Epithelial cell of proximal tubule (primary cell): ENCODE data around the gene OR4A47. TPM values are rescaled to one million over a fixed set of nuclear protein-coding genes. Genes with fewer than 3 reads are reported as not detected.
"Not testable (repeated sequence)": the region's sequence is repeated elsewhere in the genome, so short reads cannot be mapped to it uniquely, and the experiment has no call there.

Experiments
- DNase-seq: peaks from one replicate; pipeline ENCODE4 v3.0.0-alpha.2; 2011; ENCODE audit warnings: low read depth
- H3K4me3 ChIP-seq: 2 replicates; pipeline ENCODE4 v1.5.1; 2011; ENCODE audit warnings: low read depth, mild to moderate bottlenecking, low read length
- CTCF ChIP-seq: conservative IDR thresholded peaks from 2 replicates; pipeline ENCODE4 v1.5.1; 2012; ENCODE audit warnings: low read depth, mild to moderate bottlenecking, low read length
- total RNA-seq: library from RNA; depleted of rRNA; stranded (reverse); fragments of >200 nt; gene quantifications from 2 replicates; pipeline ENCODE4 v1.2.3, GENCODE V29; 2015

The OR4A47 gene, protein sequence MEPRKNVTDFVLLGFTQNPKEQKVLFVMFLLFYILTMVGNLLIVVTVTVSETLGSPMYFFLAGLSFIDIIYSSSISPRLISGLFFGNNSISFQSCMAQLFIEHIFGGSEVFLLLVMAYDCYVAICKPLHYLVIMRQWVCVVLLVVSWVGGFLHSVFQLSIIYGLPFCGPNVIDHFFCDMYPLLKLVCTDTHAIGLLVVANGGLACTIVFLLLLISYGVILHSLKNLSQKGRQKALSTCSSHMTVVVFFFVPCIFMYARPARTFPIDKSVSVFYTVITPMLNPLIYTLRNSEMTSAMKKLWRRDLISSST
- total RNA-seq, result 0.14 TPM in 1 of 2 replicates, not detected in the other

- not testable (repeated sequence) for DNase-seq, H3K4me3 ChIP-seq
Measured at GRCh38 chr11:48488493-48488892, at the start of gene OR4A47. Gene OR4A47 (plus strand): TSS chr11:48488793. CDS start chr11:48488793, 0 bp downstream.

DNA sequence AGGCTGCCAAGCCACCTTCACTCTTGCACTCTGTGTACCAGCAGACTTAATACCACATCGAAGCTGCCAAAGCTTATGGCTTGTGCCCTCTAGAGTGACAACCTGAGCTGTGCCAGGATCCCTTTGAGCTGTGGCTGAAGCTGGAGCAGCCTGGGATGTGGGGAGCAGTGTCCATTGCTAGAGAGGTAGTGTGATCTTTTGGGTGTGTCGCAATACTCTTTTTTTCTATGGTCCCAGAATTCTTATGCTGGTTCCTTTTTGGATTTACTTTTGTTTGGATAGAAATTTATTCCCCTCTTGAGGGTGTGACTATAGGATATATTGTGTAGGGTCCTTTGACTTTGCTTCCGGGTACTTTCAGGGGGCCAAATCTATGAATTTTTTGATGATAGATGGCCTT, 32.7 kb upstream of the OR4A47 start:
- DNase-seq, result not testable (repeated sequence)

DNA sequence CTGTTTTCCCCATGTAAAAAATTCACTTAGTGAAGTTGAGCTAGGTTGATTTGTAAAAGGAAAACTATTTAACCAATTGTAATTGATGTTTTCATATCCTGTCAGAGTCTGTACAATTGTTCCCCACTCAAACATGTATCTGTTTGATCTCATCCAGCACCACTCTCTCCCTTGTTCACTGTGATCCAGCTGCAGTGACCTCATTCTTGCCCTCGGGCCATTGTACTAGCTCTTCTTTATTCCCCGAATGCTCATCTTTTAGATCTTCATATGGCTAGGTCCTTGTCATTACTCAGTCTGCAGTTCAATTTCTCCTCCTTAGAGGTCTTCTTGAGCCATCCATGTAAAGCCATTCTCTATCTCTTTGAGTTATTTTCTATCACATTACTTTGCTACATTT, 14.6 kb upstream of the OR4A47 start:
- H3K4me3 ChIP-seq, result not testable (repeated sequence)

More for the DNA sequence above, 32.7 kb upstream of the OR4A47 start:
- H3K4me3 ChIP-seq, result not testable (repeated sequence)

GRCh38 chr11:48474703-48475102, 13.9 kb upstream of the OR4A47 start:
- not testable (repeated sequence) for DNase-seq, H3K4me3 ChIP-seq

More for the DNA sequence above, 14.6 kb upstream of the OR4A47 start:
- not testable (repeated sequence) for DNase-seq

GRCh38 chr11:48506169-48506568, 17.6 kb downstream of the OR4A47 start:
- not testable (repeated sequence) for DNase-seq, H3K4me3 ChIP-seq

DNA sequence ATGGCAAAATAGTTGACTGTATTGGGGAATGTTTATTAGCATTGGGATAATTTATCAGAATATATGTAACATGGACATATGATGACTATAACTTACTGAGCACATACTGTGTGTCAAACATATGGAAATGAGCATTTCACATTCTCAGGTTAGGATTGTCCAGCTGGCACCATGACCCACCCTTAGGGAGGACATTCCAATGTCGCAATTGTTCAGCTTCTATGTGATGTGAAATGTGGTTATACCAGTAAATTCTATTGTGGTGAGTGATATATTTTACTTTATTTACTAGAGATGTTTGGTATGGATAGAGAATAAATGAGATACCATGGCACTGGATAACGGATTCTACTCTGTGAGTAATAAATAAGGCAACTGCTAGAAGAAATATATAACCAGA, 50.4 kb downstream of the OR4A47 start:
- no peak for DNase-seq
- no peak for TF ChIP-seq CTCF
- H3K4me3 ChIP-seq, result no peak overlapping the region

Other genes starting within 250 kb of the OR4A47 start
- not detected in 2 replicates for gene OR4X2, start 243.7 kb upstream of the OR4A47 start, total RNA-seq
- not detected in 2 replicates for gene OR4X1, start 224.9 kb upstream of the OR4A47 start, total RNA-seq
- not detected in 2 replicates for gene OR4S1, start 182.6 kb upstream of the OR4A47 start, total RNA-seq
- gene OR4C3, start 163.9 kb upstream of the OR4A47 start, total RNA-seq, result not detected in 2 replicates
- not detected in 2 replicates for gene OR4C5, start 122.3 kb upstream of the OR4A47 start, total RNA-seq